MM.1S (cell line): ENCODE data around the gene HELZ2.

Source experiments
- DNase-seq: peaks from one replicate; pipeline ENCODE4 v3.0.0-alpha.2; 2015
- H2AFZ ChIP-seq: fragments of 300-600 bp; sonication (generic); 2 replicates; pipeline ENCODE4 v1.6.0; 2016; ENCODE audit warnings: antibody characterized with exemption, low read length
- H3F3A ChIP-seq: fragments of 300-600 bp; sonication (generic); 2 replicates; pipeline ENCODE4 v1.6.1; 2016; ENCODE audit warnings: mild to moderate bottlenecking, antibody characterized with exemption, low read length, moderate library complexity, mixed read lengths; ENCODE audit not compliant: insufficient read depth
- H3K27ac ChIP-seq: fragments of 300-600 bp; sonication (generic); 2 replicates; pipeline ENCODE4 v1.5.1; 2016; ENCODE audit warnings: mild to moderate bottlenecking, low read length
- H3K27me3 ChIP-seq: fragments of 300-600 bp; sonication (generic); replicated peaks from 2 replicates; pipeline ENCODE4 v1.6.0; 2016; ENCODE audit warnings: low read length; ENCODE audit not compliant: insufficient read depth
- H3K36me3 ChIP-seq: fragments of 300-600 bp; sonication (generic); replicated peaks from 2 replicates; pipeline ENCODE4 v1.6.1; 2016; ENCODE audit warnings: mild to moderate bottlenecking, low read length, mixed read lengths; ENCODE audit not compliant: insufficient read depth
- H3K4me1 ChIP-seq: fragments of 300-600 bp; sonication (generic); 2 replicates; pipeline ENCODE4 v1.6.1; 2016; ENCODE audit warnings: low read length, mixed read lengths
- H3K4me2 ChIP-seq: fragments of 300-600 bp; sonication (generic); 2 replicates; pipeline ENCODE4 v1.6.0; 2016; ENCODE audit warnings: low read depth, low read length
- H3K4me3 ChIP-seq: fragments of 300-600 bp; sonication (generic); 2 replicates; pipeline ENCODE4 v1.5.1; 2016; ENCODE audit warnings: low read length, mixed read lengths
- H3K79me2 ChIP-seq: fragments of 300-600 bp; sonication (generic); 2 replicates; pipeline ENCODE4 v1.6.1; 2016; ENCODE audit warnings: mixed run types, low read length, mixed read lengths
- H3K9ac ChIP-seq: fragments of 300-600 bp; sonication (generic); 2 replicates; pipeline ENCODE4 v1.6.1; 2016; ENCODE audit warnings: low read length, mixed read lengths
- H3K9me2 ChIP-seq: fragments of 300-600 bp; sonication (generic); replicated peaks from 2 replicates; pipeline ENCODE4 v1.6.1; 2016; ENCODE audit warnings: mild to moderate bottlenecking, low read length, mixed read lengths; ENCODE audit not compliant: insufficient read depth
- H3K9me3 ChIP-seq: fragments of 300-600 bp; sonication (generic); replicated peaks from 2 replicates; pipeline ENCODE4 v1.6.1; 2016; ENCODE audit warnings: mild to moderate bottlenecking, low read length, mixed read lengths; ENCODE audit not compliant: insufficient read depth
- H4K20me1 ChIP-seq: fragments of 300-600 bp; sonication (generic); 2 replicates; pipeline ENCODE4 v1.6.1; 2016; ENCODE audit warnings: mild to moderate bottlenecking, low read length, moderate library complexity, mixed read lengths; ENCODE audit not compliant: insufficient read depth
- EZH2 ChIP-seq: fragments of 300-600 bp; sonication (generic); optimal IDR thresholded peaks from 2 replicates; pipeline ENCODE3; 2017; ENCODE audit warnings: low read depth, mild to moderate bottlenecking, antibody characterized with exemption, low read length, mixed read lengths
- EZH2phosphoT487 ChIP-seq: fragments of 300-600 bp; sonication (generic); IDR thresholded peaks from 2 replicates; pipeline ENCODE4 v1.6.1; 2018; ENCODE audit warnings: antibody characterized with exemption, low read length
- TF ChIP-seq, protein P1 (sequence below): fragments of 300-600 bp; sonication (generic); IDR thresholded peaks from 2 replicates; pipeline ENCODE4 v1.5.1; 2016; ENCODE audit warnings: antibody characterized with exemption, low read length, mixed read lengths

Gene HELZ2

GRCh38 chr20:63612276-63612931, 38.4 kb upstream of the HELZ2 start:
- no peak overlapping the region for H2AFZ ChIP-seq
- H3K27me3 ChIP-seq, result no peaks in the 10 kb centered on the region
- H3K9me2 ChIP-seq, result no peaks in the 10 kb centered on the region
- H4K20me1 ChIP-seq, result no peaks in the 10 kb centered on the region
- H3K27ac ChIP-seq, result no peak overlapping the region
- TF ChIP-seq EZH2, result no peak
- TF ChIP-seq EZH2phosphoT487, result no peak
- TF ChIP-seq, protein P1, sequence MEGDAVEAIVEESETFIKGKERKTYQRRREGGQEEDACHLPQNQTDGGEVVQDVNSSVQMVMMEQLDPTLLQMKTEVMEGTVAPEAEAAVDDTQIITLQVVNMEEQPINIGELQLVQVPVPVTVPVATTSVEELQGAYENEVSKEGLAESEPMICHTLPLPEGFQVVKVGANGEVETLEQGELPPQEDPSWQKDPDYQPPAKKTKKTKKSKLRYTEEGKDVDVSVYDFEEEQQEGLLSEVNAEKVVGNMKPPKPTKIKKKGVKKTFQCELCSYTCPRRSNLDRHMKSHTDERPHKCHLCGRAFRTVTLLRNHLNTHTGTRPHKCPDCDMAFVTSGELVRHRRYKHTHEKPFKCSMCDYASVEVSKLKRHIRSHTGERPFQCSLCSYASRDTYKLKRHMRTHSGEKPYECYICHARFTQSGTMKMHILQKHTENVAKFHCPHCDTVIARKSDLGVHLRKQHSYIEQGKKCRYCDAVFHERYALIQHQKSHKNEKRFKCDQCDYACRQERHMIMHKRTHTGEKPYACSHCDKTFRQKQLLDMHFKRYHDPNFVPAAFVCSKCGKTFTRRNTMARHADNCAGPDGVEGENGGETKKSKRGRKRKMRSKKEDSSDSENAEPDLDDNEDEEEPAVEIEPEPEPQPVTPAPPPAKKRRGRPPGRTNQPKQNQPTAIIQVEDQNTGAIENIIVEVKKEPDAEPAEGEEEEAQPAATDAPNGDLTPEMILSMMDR, result no peak
- H3K9me3 ChIP-seq, result no peaks in the 10 kb centered on the region
- H3K9ac ChIP-seq, result no peak overlapping the region
- peaks cover 36% of the 10 kb centered on the region for H3K79me2 ChIP-seq
- H3K36me3 ChIP-seq, result no peaks in the 10 kb centered on the region
- H3K4me3 ChIP-seq, result no peak overlapping the region
- H3K4me1 ChIP-seq, result no peaks in the 10 kb centered on the region
- H3F3A ChIP-seq, result no peaks in the 10 kb centered on the region
- DNase-seq, result no peak
- H3K4me2 ChIP-seq, result no peak overlapping the region

- TF ChIP-seq, protein P1, result no peak
- TF ChIP-seq EZH2 (no peak), EZH2phosphoT487 (no peak)
- H3K36me3 ChIP-seq, result no peaks in the 10 kb centered on the region
- no peak for DNase-seq
- no peak overlapping the region for H3K27ac ChIP-seq
- no peaks in the 10 kb centered on the region for H3K27me3 ChIP-seq
- H3K79me2 ChIP-seq, result peaks cover 41% of the 10 kb centered on the region
- no peaks in the 10 kb centered on the region for H3K9me3 ChIP-seq
- H3K4me3 ChIP-seq, result no peak overlapping the region
- no peaks in the 10 kb centered on the region for H4K20me1 ChIP-seq
- no peaks in the 10 kb centered on the region for H3K4me1 ChIP-seq
- H3K9me2 ChIP-seq, result no peaks in the 10 kb centered on the region
- H3K4me2 ChIP-seq, result no peak overlapping the region
- no peak overlapping the region for H3K9ac ChIP-seq
- no peak overlapping the region for H2AFZ ChIP-seq
- no peaks in the 10 kb centered on the region for H3F3A ChIP-seq
These were observed 37.6 kb upstream of the HELZ2 start for GRCh38 chr20:63611646-63612045.

GRCh38 chr20:63610581-63611435, 36.8 kb upstream of the HELZ2 start:
- Histone ChIP-seq H3K9me2 (no peaks in the 10 kb centered on the region), H3K4me1 (no peaks in the 10 kb centered on the region), H3K4me3 (no peak overlapping the region), H3K36me3 (no peaks in the 10 kb centered on the region), H3K9me3 (no peaks in the 10 kb centered on the region), H3K79me2 (peaks cover 43% of the 10 kb centered on the region), H3K9ac (no peak overlapping the region), H4K20me1 (no peaks in the 10 kb centered on the region), H3K4me2 (no peak overlapping the region), H2AFZ (no peak overlapping the region), H3F3A (no peaks in the 10 kb centered on the region), H3K27ac (no peak overlapping the region), H3K27me3 (no peaks in the 10 kb centered on the region)
- no peak for DNase-seq
- TF ChIP-seq, protein P1, result no peak
- no peak for TF ChIP-seq EZH2
- no peak for TF ChIP-seq EZH2phosphoT487
